ENCODE measurements around the gene TSPEAR.
"Not testable (repeated sequence)": the region's sequence is repeated elsewhere in the genome, so short reads cannot be mapped to it uniquely, and the experiment has no call there.

TSPEAR gene

DNA sequence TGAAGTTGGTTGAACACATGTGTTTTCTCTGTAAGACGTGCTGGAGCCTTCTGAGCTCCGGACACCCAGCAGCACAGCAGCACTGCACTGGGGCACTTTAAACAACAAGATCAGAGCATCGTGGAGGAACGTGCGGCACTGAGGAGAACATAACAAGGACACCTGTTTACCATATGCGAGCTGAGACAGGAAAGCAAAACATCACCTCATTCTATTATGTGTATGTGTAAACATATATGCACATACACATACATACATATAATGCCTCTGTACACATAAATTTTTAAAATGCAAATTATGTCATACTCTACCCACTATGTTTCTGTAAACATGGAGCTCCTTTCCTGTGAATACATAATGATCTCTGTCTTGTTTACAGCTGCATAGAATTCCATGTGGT, 115.8 kb downstream of the TSPEAR start:
- in situ Hi-C loops (cut with MboI; ENCODE audit: low sequenced_read_pairs, unreplicated experiment), result no loop called here
- TF ChIP-seq, protein P1, sequence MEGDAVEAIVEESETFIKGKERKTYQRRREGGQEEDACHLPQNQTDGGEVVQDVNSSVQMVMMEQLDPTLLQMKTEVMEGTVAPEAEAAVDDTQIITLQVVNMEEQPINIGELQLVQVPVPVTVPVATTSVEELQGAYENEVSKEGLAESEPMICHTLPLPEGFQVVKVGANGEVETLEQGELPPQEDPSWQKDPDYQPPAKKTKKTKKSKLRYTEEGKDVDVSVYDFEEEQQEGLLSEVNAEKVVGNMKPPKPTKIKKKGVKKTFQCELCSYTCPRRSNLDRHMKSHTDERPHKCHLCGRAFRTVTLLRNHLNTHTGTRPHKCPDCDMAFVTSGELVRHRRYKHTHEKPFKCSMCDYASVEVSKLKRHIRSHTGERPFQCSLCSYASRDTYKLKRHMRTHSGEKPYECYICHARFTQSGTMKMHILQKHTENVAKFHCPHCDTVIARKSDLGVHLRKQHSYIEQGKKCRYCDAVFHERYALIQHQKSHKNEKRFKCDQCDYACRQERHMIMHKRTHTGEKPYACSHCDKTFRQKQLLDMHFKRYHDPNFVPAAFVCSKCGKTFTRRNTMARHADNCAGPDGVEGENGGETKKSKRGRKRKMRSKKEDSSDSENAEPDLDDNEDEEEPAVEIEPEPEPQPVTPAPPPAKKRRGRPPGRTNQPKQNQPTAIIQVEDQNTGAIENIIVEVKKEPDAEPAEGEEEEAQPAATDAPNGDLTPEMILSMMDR (IDR thresholded peaks at IDR 0.05; ENCODE audit: borderline replicate concordance, control extremely low read depth, extremely low read depth, insufficient read depth, missing control alignments), result no peak
- DNase-seq (ENCODE audit: low spot score), result no peak

DNA sequence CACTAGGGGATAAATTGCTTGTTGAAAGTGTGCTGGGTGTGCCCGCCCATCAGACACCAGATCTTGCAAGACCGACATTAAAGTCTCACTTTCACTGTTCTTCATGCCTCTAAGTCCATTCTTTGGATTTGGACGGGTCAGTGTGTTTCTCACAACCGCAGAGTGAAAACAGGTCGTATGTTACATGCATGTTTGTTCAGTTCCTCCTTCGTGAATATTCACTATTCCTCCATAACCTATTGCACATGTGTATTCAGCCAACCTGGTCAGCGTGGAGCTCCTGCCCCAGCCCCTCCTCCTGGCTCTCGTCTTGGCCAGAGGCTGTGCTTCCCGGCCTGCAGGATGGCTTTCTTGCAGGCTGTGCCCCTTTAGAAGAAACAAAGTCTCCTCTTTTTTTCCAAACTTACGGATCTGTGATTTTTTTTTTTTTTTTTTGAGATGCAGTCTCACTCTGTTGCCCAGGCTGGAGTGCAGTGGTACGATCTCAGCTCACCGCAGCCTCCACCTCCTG, 116.9 kb downstream of the TSPEAR start:
- TF ChIP-seq, protein P1 (IDR thresholded peaks at IDR 0.05; ENCODE audit: borderline replicate concordance, control extremely low read depth, extremely low read depth, insufficient read depth, missing control alignments), result no peak
- no peak for DNase-seq (ENCODE audit: low spot score)
- in situ Hi-C loops (cut with MboI; ENCODE audit: low sequenced_read_pairs, unreplicated experiment), result no loop called here

DNA sequence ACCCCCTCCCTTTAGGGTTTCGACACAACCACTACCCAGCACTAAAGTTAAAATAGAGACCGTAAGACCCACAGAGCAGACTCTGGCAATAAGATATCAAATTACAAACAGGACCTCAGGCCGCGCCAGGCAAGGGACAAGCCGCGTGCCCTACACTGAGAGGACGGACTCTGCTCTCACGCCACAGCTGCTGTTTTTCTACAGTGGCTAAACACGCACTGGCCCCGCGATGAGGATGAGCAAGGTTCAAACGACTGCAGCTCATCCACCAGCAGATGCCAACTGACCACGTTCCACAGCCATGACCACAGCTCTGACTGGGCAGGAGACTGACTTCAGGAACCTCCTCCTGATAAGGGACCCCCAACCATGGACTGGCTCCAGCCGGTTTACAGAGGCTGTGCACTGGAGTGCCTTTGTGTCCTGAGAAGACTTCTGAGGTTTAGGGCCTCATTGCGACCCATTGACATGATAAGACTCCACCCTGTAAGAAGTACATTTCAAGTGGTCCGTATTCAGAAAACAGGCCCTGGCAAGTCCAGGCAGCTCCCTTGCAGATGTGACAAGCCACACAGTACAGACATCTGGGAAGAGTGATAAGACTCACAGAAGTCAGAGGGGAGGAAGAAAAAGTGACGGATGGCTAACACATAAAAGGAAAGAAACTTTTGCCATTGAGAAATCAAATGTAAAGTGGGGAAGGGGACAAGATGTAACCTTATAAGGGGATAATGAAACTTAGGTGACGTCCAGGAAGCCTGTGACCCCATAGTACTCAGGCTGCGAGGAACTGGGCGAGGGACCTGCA, 117.6 kb downstream of the TSPEAR start:
- DNase-seq (ENCODE audit: low spot score), result no peak
- TF ChIP-seq, protein P1 (IDR thresholded peaks at IDR 0.05; ENCODE audit: borderline replicate concordance, control extremely low read depth, extremely low read depth, insufficient read depth, missing control alignments), result no peak
- in situ Hi-C loops (cut with MboI; ENCODE audit: low sequenced_read_pairs, unreplicated experiment), result no loop called here

DNA sequence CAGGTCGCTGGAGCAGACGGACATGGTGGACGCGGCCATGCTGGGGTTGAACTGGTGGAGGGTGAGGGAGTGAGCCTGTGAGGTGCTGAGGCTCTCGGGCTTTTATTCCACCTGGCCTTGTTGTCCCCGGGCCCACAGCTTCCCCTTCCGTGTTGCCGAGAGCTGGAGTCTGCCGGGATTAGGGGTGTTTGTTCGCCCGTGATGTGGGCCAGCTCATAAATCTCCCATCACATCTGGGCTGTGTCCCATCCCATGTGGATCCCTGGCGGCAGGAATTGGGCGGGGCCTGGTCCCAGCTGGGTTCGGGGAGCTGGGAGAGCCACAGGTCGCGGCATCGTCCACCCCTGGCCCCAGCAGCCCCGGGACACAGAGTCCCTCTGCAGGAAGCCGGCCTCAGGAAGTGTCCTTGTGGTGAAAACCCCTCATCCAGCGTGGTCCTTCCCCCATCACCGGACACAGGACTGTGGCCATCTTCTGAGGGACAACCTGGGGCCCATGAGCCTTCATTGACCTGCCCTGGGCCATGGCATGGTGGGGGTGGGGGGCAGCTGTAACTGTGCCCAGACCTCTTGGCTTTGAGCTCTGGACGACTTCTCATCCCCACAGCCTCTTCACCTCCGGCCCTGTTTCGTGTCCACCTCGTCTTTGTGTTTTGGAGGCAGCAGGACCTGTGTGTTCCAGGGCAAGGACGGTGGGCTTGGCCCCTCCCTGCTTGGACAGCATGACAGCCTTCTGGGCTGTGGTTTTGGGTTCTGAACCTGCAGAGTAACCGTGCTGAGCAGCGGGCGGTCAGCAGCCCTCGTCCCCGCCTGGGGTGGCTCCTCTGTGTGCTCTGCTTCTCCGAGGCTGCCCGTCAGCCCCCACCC, 118.7 kb downstream of the TSPEAR start, which contains the start of gene KRTAP10-6:
TSS of gene KRTAP10-6 (minus strand) at position 60 of the 866 bp plus-strand sequence. CDS start at position 39, 21 bp downstream.
- TF ChIP-seq, protein P1 (IDR thresholded peaks at IDR 0.05; ENCODE audit: borderline replicate concordance, control extremely low read depth, extremely low read depth, insufficient read depth, missing control alignments), result no peak
- in situ Hi-C loops (cut with MboI; ENCODE audit: low sequenced_read_pairs, unreplicated experiment), result no loop called here
- DNase-seq (ENCODE audit: low spot score), result peak; percentile 27

DNA sequence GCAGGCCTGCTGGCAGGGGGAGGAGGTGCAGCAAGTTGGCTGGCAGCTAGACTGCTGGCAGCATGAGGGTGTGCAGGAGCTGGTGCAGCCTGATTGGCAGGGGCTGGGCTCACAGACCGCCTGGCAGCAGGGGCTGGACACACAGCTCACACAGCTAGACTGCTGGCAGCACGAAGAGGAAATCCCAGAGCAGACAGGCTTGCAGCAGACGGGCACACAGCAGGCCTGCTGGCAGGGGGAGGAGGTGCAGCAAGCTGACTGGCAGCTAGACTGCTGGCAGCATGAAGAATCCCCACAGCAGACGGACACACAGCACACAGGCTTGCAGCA, 119.6 kb downstream of the TSPEAR start:
- in situ Hi-C loops (cut with MboI; ENCODE audit: low sequenced_read_pairs, unreplicated experiment); DNase-seq (ENCODE audit: low spot score): not testable (repeated sequence)

DNA sequence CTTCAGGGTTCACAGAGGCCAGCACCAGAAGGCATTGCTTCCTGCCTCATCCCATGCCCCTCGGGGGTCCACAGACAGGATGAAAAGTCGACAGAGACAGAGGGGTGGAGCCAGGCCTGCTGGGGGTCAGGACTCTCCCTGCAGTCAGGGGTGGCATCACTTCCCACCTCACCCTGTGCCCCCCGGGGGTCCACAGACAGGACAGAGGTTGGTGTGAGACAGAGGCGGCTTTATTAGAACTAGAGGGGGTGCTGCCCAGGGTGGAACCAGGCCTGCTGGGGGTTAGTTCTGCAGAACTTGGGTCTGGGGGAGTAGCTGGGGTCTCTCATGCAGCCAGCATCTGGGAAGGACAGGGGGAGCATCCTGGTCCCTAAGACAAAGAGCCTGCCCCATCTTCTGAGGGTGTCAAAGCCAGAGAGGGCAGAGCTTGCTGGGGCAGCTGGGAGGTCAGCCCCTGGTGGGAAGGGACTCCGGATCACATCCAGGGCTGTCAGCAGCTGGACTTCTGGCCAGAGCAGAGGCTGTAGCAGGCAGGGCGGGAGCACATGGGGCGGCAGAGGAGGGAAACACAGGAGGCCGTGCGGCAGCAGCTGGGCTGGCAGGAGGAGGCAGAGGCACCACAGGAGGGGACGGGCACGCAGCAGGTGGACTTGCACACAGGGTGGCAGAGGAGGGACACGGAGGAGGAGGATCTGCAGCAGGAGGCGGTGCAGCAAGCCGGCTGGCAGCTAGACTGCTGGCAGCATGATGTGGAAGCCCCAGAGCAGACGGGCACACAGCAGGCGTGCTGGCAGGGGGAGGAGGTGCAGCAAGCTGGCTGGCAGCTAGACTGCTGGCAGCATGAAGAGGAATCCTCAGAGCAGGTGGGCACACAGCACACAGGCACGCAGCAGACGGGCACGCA, 120.2 kb downstream of the TSPEAR start:
- in situ Hi-C loops (cut with MboI; ENCODE audit: low sequenced_read_pairs, unreplicated experiment); DNase-seq (ENCODE audit: low spot score): not testable (repeated sequence)

DNA sequence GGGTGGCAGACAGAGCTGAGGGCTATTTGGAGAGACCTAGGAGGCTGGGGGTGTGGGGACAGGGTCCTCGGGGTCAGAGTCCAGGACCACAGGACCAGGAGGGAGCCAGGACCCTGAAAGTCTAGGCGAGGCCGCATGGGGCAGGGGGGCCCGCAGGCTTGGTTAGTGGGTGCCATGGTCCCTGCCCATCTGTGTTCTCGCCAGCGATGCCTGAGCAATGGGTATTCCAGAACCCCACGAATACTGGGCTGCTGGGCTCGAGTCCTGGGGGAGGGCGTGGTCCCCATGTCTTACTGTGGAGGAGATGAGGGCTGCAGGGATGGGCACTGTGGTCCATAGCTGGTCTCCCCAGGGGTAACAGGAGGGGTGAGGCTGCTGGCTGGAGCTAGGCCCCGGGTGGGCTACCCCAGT, 121.1 kb downstream of the TSPEAR start:
- DNase-seq (ENCODE audit: low spot score), result no peak
- TF ChIP-seq, protein P1 (IDR thresholded peaks at IDR 0.05; ENCODE audit: borderline replicate concordance, control extremely low read depth, extremely low read depth, insufficient read depth, missing control alignments), result no peak
- in situ Hi-C loops (cut with MboI; ENCODE audit: low sequenced_read_pairs, unreplicated experiment), result no loop called here

Data from GM13976 (cell line).